ENCODE data around the gene NRM.
"Not testable (repeated sequence)": the region's sequence is repeated elsewhere in the genome, so short reads cannot be mapped to it uniquely, and the experiment has no call there.

NRM gene

GRCh38 chr6:30690403-30691207 lies at the start of gene NRM:
Gene NRM (minus strand): TSS chr6:30690984. CDS start chr6:30690974, 10 bp downstream.
- DNase-seq = peak; percentile 58

- DNase-seq = no peak
These were observed 49.7 kb upstream of the NRM start for GRCh38 chr6:30740540-30740870.

- DNase-seq = no peak
These were observed 47.7 kb upstream of the NRM start for GRCh38 chr6:30738532-30738931.

- DNase-seq = no peak
These were observed 45.0 kb upstream of the NRM start for GRCh38 chr6:30735668-30736314.

GRCh38 chr6:30732237-30732943 lies 41.6 kb upstream of the NRM start:
- no peak for DNase-seq

- peak; percentile 80 for DNase-seq
These were observed 40.0 kb upstream of the NRM start for GRCh38 chr6:30730601-30731435.

GRCh38 chr6:30727920-30728553 lies 37.3 kb upstream of the NRM start:
- no peak for DNase-seq

GRCh38 chr6:30726506-30727413 lies 36.0 kb upstream of the NRM start:
- no peak for DNase-seq

- DNase-seq = no peak
These were observed 35.1 kb upstream of the NRM start for GRCh38 chr6:30725713-30726505.

- DNase-seq = no peak
These were observed 34.3 kb upstream of the NRM start for GRCh38 chr6:30724906-30725667.

- not testable (repeated sequence) for DNase-seq
These were observed 33.3 kb upstream of the NRM start for GRCh38 chr6:30723843-30724741.

- not testable (repeated sequence) for DNase-seq
These were observed 32.5 kb upstream of the NRM start for GRCh38 chr6:30723159-30723842.

GRCh38 chr6:30722280-30723112 lies 31.7 kb upstream of the NRM start:
- DNase-seq = peak; percentile 78

GRCh38 chr6:30722025-30722279 lies 31.2 kb upstream of the NRM start:
- not testable (repeated sequence) for DNase-seq

- DNase-seq = peak; percentile 91
These were observed 30.6 kb upstream of the NRM start for GRCh38 chr6:30721198-30722024.

- DNase-seq = peak; percentile 57
These were observed 30.0 kb upstream of the NRM start for GRCh38 chr6:30720738-30721197.
